ENCODE results near the gene UROS.

- no peak for TF ChIP-seq ETV6 (CRISPR knock-in tag; IDR thresholded peaks at IDR 0.05)
- no peak for TF ChIP-seq FOXJ3 (CRISPR knock-in tag; IDR thresholded peaks at IDR 0.05; ENCODE audit: borderline replicate concordance)
- no peak for TF ChIP-seq ATF2 (CRISPR knock-in tag; IDR thresholded peaks at IDR 0.05; ENCODE audit: borderline replicate concordance, low read depth)
- no peak for TF ChIP-seq CTCF (IDR thresholded peaks at IDR 0.05)
- TF ChIP-seq ATF6 (CRISPR knock-in tag; IDR thresholded peaks at IDR 0.05) = no peak
Measured at GRCh38 chr10:125828311-125828710, 5.3 kb upstream of the UROS start.

Data from WTC11 (cell line).